Liver (tissue), 9 donors: Measurements from ENCODE around the gene CLINT1. TPM values are rescaled to one million over a fixed set of nuclear protein-coding genes. Genes with fewer than 3 reads are reported as not detected.

Experiments
- DNase-seq: peaks from one replicate; pipeline ENCODE4 v3.0.0-alpha.2; 2017; ENCODE audit warnings: low spot score
- H3K27ac ChIP-seq, 2 donors: one replicate each; pipeline ENCODE4 v1.7.0; 2013; ENCODE audit warnings: inconsistent platforms in 2 of 2, low read length in 2 of 2, control low read depth in 1 of 2, low read depth in 1 of 2, mild to moderate bottlenecking in 1 of 2
- H3K27me3 ChIP-seq, 4 donors: one replicate each; pipeline versions ENCODE4 v1.6.1 to v1.7.0; 2013; ENCODE audit warnings: low read length in 3 of 4, inconsistent platforms in 1 of 4, mild to moderate bottlenecking in 1 of 4, moderate library complexity in 1 of 4; ENCODE audit not compliant: control insufficient read depth in 4 of 4, insufficient read depth in 4 of 4
- H3K36me3 ChIP-seq, 4 donors: one replicate each; pipeline versions ENCODE4 v1.6.1 to v1.7.0; 2013; ENCODE audit warnings: low read length in 3 of 4, mild to moderate bottlenecking in 3 of 4, low read depth in 1 of 4, moderate library complexity in 1 of 4; ENCODE audit not compliant: control insufficient read depth in 4 of 4, insufficient read depth in 3 of 4
- H3K4me1 ChIP-seq, 4 donors: one replicate each; pipeline versions ENCODE4 v1.6.1 to v1.7.0; 2013; ENCODE audit warnings: low read length in 3 of 4, mild to moderate bottlenecking in 3 of 4, moderate library complexity in 1 of 4; ENCODE audit not compliant: control insufficient read depth in 4 of 4, insufficient read depth in 4 of 4
- H3K4me3 ChIP-seq, 3 donors: one replicate each; pipeline versions ENCODE4 v1.6.1 to v1.7.0; 2013; ENCODE audit warnings: low read length in 3 of 3, control low read depth in 1 of 3, low read depth in 1 of 3, mild to moderate bottlenecking in 1 of 3
- H3K9ac ChIP-seq, 2 donors: one replicate each; pipeline ENCODE4 v1.7.0; 2013; ENCODE audit warnings: low read length in 2 of 2, mild to moderate bottlenecking in 2 of 2, moderate library complexity in 2 of 2, control low read depth in 1 of 2, low read depth in 1 of 2
- H3K9me3 ChIP-seq, 4 donors: one replicate each; pipeline versions ENCODE4 v1.6.1 to v1.7.0; 2013; ENCODE audit warnings: low read length in 3 of 4; ENCODE audit not compliant: control insufficient read depth in 4 of 4
- EGR1 ChIP-seq, 2 donors: IDR thresholded peaks; 2 replicates each; pipeline ENCODE4 v1.6.1; 2016 to 2018; ENCODE audit warnings: antibody characterized with exemption in 2 of 2, low read depth in 2 of 2
- FOXA2 ChIP-seq: IDR thresholded peaks from 2 replicates; pipeline ENCODE4 v1.6.1; 2016; ENCODE audit warnings: antibody characterized with exemption
- GABPA ChIP-seq, 2 donors: IDR thresholded peaks in 1 of 2; conservative IDR thresholded peaks in 1 of 2; 2 replicates each; pipeline ENCODE4 v1.6.1; 2016; ENCODE audit warnings: antibody characterized with exemption in 2 of 2, mild to moderate bottlenecking in 1 of 2, moderate library complexity in 1 of 2
- HNF4G ChIP-seq: IDR thresholded peaks from 2 replicates; pipeline ENCODE4 v1.6.1; 2016; ENCODE audit warnings: antibody characterized with exemption
- JUND ChIP-seq, 2 donors: IDR thresholded peaks; 2 replicates each; pipeline ENCODE4 v1.6.1; 2016; ENCODE audit warnings: antibody characterized with exemption in 2 of 2
- NR2F2 ChIP-seq: IDR thresholded peaks from 2 replicates; pipeline ENCODE4 v1.6.1; 2016; ENCODE audit warnings: antibody characterized with exemption
- RAD21 ChIP-seq, 2 donors: IDR thresholded peaks; 2 replicates each; pipeline ENCODE4 v1.6.1; 2016; ENCODE audit warnings: antibody characterized with exemption in 2 of 2, mild to moderate bottlenecking in 2 of 2
- RXRA ChIP-seq, 2 donors: IDR thresholded peaks; 2 replicates each; pipeline ENCODE4 v1.6.1; 2017 to 2018; ENCODE audit warnings: antibody characterized with exemption in 2 of 2, mild to moderate bottlenecking in 1 of 2
- TAF1 ChIP-seq: conservative IDR thresholded peaks from 2 replicates; pipeline ENCODE4 v1.6.1; 2016; ENCODE audit warnings: antibody characterized with exemption, mild to moderate bottlenecking
- YY1 ChIP-seq: IDR thresholded peaks from 2 replicates; pipeline ENCODE4 v1.6.1; 2016; ENCODE audit warnings: antibody characterized with exemption, mild to moderate bottlenecking
- WGBS: extraction: QIAGEN DNeasy Blood & Tissue Kit; methylation state at CpG from one replicate; pipeline ENCODE4 v1.1.7; 2013; 5-methylcytosine and 5-hydroxymethylcytosine counted together
- polyA plus RNA-seq, 2 donors: library from polyadenylated mRNA; stranded (reverse) in 1 of 2; unstranded in 1 of 2; fragments of 200-250 nt in 1 of 2; fragments of >200 nt in 1 of 2; fragmentation: Nextera tagmentation in 1 of 2; extraction: Ambion mirVana in 1 of 2; gene quantifications; one replicate each; pipeline versions ENCODE4 v1.2.1 to v1.2.3, GENCODE V29; 2013 to 2015
- total RNA-seq, 2 donors: library from RNA; depleted of rRNA; stranded (reverse); fragments of >200 nt; gene quantifications; one replicate each; pipeline ENCODE4 v1.2.3, GENCODE V29; 2014
- TF ChIP-seq, protein P1 (sequence below): IDR thresholded peaks from 2 replicates; pipeline ENCODE4 v1.6.1; 2016; ENCODE audit warnings: antibody characterized with exemption
- TF ChIP-seq, protein P2 (sequence below): fragments of 150-350 bp; IDR thresholded peaks from 2 replicates; pipeline ENCODE4 v1.5.1; 2017; ENCODE audit warnings: improper control_type of control experiment, low read depth, low read length; ENCODE audit not compliant: missing input control
- TF ChIP-seq, protein P3 (sequence below): IDR thresholded peaks from 2 replicates; pipeline ENCODE4 v1.6.1; 2016; ENCODE audit warnings: antibody characterized with exemption, mild to moderate bottlenecking
- TF ChIP-seq, protein P4 (sequence below): IDR thresholded peaks from 2 replicates; pipeline ENCODE4 v1.6.1; 2016; ENCODE audit warnings: antibody characterized with exemption
- donor health status: healthy.
- donor health status: healthy.
- donor health status: healthy.
- donor health status: healthy.
- donor health status: healthy.

Gene CLINT1
- total and polyA plus RNA-seq, 4 donors: 34.8 to 115 (median 68.3) TPM

DNA sequence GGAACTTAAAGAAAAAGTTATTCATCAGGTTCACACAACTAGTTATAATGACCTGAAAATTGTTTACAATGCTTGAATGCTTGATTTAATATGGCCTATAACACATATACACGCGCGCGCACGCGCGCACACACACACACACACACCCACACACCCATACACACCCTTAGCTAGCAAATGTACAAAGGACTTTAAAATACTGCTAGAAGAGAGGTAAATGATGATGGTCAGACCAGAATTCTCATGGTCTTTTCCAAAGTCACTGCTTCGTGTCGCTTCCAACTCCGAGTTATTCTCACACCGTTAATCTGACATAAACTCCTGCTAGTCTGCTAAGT lies 109.5 kb downstream of the CLINT1 start:
- no peak overlapping the region for H3K4me3 ChIP-seq
- DNase-seq: no peak
- H3K9me3 ChIP-seq: no peaks in the 10 kb centered on the region
- 94% methylated on average over 11 of the region's 11 CpGs for WGBS
- H3K27ac ChIP-seq: no peak overlapping the region
- TF ChIP-seq, protein P1, sequence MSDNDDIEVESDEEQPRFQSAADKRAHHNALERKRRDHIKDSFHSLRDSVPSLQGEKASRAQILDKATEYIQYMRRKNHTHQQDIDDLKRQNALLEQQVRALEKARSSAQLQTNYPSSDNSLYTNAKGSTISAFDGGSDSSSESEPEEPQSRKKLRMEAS: no peak
- TF ChIP-seq NR2F2: no peak
- H3K4me1 ChIP-seq: peaks cover 5 to 20% (median 10%) of the 10 kb centered on the region in 4 donors
- peaks cover 3 to 8% (median 5%) of the 10 kb centered on the region in 4 donors for H3K36me3 ChIP-seq
- no peaks in the 10 kb centered on the region for H3K27me3 ChIP-seq
- no peak overlapping the region for H3K9ac ChIP-seq

DNA sequence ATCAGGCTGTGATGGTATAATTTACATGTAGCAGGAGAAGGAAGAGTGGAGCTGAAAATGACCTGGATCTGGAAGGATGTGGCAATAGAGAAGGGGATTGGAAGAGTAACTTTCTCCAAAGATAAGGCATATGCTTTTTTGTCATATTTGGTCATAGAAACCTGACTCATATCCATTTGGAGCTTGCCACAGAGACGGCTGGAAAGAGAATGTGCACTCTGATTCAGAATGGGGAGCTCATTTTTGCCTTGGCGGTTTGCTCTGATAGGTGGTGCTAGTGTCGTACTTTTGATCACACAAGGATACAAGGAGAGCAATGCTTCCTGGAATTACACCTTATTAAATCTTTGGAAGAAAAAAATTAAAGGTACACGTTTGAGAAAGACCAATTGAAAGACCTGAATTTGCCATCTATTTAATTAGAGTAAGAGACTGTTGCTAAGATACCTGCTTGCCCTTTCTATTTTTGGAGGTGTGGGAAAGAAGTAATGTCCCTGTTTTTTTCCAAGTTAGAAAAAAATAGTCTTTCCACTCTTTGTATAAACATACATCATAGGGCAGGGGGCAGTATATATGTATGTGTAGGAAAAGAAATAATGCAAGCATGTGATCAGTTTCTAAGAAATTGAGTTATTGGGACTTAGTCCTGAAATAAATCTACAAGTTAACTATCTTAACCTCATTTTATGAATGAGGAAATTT lies 110.0 kb downstream of the CLINT1 start:
- Histone ChIP-seq H3K9me3 (no peaks in the 10 kb centered on the region), H3K4me3 (no peak overlapping the region), H3K9ac (no peak overlapping the region), H3K36me3 (peaks cover 3 to 8% (median 5%) of the 10 kb centered on the region in 4 donors), H3K27ac (no peak overlapping the region), H3K4me1 (peaks cover 5 to 23% (median 12%) of the 10 kb centered on the region in 4 donors), H3K27me3 (no peaks in the 10 kb centered on the region)
- TF ChIP-seq HNF4G: no peak
- TF ChIP-seq TAF1: no peak
- TF ChIP-seq, protein P2, sequence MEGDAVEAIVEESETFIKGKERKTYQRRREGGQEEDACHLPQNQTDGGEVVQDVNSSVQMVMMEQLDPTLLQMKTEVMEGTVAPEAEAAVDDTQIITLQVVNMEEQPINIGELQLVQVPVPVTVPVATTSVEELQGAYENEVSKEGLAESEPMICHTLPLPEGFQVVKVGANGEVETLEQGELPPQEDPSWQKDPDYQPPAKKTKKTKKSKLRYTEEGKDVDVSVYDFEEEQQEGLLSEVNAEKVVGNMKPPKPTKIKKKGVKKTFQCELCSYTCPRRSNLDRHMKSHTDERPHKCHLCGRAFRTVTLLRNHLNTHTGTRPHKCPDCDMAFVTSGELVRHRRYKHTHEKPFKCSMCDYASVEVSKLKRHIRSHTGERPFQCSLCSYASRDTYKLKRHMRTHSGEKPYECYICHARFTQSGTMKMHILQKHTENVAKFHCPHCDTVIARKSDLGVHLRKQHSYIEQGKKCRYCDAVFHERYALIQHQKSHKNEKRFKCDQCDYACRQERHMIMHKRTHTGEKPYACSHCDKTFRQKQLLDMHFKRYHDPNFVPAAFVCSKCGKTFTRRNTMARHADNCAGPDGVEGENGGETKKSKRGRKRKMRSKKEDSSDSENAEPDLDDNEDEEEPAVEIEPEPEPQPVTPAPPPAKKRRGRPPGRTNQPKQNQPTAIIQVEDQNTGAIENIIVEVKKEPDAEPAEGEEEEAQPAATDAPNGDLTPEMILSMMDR: no peak
- TF ChIP-seq RXRA (IDR thresholded peaks at IDR 0.05): no peak
- TF ChIP-seq, protein P3, sequence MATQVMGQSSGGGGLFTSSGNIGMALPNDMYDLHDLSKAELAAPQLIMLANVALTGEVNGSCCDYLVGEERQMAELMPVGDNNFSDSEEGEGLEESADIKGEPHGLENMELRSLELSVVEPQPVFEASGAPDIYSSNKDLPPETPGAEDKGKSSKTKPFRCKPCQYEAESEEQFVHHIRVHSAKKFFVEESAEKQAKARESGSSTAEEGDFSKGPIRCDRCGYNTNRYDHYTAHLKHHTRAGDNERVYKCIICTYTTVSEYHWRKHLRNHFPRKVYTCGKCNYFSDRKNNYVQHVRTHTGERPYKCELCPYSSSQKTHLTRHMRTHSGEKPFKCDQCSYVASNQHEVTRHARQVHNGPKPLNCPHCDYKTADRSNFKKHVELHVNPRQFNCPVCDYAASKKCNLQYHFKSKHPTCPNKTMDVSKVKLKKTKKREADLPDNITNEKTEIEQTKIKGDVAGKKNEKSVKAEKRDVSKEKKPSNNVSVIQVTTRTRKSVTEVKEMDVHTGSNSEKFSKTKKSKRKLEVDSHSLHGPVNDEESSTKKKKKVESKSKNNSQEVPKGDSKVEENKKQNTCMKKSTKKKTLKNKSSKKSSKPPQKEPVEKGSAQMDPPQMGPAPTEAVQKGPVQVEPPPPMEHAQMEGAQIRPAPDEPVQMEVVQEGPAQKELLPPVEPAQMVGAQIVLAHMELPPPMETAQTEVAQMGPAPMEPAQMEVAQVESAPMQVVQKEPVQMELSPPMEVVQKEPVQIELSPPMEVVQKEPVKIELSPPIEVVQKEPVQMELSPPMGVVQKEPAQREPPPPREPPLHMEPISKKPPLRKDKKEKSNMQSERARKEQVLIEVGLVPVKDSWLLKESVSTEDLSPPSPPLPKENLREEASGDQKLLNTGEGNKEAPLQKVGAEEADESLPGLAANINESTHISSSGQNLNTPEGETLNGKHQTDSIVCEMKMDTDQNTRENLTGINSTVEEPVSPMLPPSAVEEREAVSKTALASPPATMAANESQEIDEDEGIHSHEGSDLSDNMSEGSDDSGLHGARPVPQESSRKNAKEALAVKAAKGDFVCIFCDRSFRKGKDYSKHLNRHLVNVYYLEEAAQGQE: no peak
- TF ChIP-seq, protein P1: no peak
- TF ChIP-seq GABPA (IDR thresholded peaks at IDR 0.05 in 1 of 2, conservative IDR thresholded peaks at IDR 0.05 in 1 of 2): no peak
- no peak for TF ChIP-seq JUND (IDR thresholded peaks at IDR 0.05)
- TF ChIP-seq, protein P4, sequence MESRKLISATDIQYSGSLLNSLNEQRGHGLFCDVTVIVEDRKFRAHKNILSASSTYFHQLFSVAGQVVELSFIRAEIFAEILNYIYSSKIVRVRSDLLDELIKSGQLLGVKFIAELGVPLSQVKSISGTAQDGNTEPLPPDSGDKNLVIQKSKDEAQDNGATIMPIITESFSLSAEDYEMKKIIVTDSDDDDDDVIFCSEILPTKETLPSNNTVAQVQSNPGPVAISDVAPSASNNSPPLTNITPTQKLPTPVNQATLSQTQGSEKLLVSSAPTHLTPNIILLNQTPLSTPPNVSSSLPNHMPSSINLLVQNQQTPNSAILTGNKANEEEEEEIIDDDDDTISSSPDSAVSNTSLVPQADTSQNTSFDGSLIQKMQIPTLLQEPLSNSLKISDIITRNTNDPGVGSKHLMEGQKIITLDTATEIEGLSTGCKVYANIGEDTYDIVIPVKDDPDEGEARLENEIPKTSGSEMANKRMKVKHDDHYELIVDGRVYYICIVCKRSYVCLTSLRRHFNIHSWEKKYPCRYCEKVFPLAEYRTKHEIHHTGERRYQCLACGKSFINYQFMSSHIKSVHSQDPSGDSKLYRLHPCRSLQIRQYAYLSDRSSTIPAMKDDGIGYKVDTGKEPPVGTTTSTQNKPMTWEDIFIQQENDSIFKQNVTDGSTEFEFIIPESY: no peak
- no peak for TF ChIP-seq FOXA2
- no peak for TF ChIP-seq YY1
- no peak for TF ChIP-seq RAD21 (IDR thresholded peaks at IDR 0.05)
- TF ChIP-seq NR2F2: no peak
- TF ChIP-seq EGR1 (IDR thresholded peaks at IDR 0.05; ENCODE audit: low read depth in 2 of 2): no peak
- no peak for DNase-seq
- 85% methylated on average over 4 of the region's 4 CpGs for WGBS
